Stimulated activated CD4-positive, alpha-beta T cell treated with anti-CD3 and anti-CD28 coated beads, Interleukin-1b, Interleukin-23, amount 100 ng/mL, for 48 hours (primary cell): ENCODE measurements around the gene LARGE2.

ENCODE experiments used
- DNase-seq: peaks from one replicate; pipeline ENCODE4 v3.0.0-alpha.2; 2020

The LARGE2 gene

DNA sequence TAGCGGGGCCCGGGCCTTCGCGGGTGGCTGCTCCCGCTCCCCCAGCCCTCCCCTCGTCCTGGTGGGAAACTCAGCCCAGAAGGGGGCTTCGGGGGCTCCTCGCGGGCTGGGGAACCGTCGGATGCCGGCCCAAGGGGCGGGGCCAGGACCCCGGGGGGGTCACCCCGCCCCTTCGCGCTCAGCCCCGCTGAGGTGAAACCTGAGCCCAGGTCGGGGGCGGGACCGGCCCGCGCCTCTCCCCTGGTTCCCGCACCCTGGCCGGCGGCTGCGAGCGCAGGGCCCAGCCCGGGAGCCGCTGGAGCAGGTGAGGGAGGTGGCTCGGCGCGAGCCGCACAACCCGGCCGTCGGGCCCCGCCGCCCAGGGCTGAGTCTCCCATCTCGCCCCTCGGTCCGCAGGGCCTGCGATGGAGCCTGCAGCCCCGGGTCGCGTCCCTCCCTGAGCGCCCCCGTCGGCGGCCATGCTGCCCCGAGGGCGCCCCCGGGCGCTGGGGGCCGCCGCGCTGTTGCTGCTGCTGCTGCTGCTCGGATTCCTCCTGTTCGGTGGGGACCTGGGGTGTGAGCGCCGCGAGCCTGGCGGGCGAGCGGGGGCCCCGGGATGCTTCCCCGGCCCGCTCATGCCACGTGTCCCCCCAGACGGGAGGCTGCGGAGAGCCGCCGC is at the start of gene LARGE2:
LARGE2 (plus strand) TSS at position 232 of the 658 bp plus-strand sequence; CDS start at position 459, 227 bp downstream.
- no peak for DNase-seq

DNA sequence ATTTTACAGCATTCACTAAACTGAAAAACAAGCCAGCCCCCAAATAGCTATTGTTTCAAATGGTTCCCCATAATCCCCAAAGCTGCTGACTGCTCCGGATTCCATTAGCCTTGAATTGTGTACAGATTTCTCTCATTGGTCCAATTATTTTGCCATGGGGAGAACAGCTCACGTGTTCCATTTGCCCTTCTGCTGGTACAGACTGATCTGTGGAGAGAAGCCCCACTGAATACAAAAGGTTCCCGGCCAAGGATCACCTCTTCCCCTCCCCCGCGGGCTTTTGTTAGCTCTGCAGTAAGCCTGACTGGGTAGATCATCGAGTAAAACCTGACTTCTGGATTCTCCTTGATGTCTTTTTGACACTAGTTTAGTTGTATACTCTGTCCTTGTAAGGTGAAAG is 46.1 kb upstream of the LARGE2 start:
- no peak for DNase-seq

DNA sequence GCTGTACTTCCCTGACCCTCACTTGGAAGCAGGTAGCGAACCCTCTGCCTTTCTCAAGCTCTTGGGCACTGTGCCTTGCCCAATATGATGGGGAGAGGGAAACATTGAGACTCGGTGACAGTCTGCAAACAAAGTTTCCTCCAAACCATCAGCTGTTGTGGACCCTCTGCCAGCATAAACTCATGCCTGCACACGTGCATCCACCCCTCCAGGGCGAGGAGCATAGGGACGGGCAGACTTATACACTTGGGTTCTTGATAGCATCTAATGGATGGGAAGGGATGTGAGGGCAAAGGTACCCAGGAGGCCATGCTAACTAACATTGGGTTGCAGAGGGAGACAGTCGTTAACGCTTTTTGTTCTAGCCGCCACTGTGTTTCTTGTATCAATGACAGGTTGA is 45.2 kb upstream of the LARGE2 start:
- DNase-seq = no peak

DNA sequence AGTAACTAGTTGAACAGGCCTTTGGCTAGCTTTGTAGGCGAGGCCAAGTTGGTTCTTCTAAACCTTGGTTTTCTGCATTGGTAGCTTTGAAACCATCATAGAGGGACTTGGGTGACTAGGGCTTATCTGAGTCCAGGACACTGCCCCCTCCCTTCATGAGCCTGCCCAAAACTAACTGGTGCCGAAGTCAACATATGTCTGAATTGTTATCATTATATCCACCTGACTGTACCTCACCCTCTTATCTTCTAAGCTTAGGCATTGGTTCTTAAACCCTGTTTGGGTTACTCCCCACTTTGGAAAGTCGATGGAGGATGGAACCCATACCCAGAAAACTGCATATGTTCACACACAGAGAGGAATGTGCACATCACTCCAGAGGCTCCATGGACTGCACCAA is 44.6 kb upstream of the LARGE2 start:
- no peak for DNase-seq

DNA sequence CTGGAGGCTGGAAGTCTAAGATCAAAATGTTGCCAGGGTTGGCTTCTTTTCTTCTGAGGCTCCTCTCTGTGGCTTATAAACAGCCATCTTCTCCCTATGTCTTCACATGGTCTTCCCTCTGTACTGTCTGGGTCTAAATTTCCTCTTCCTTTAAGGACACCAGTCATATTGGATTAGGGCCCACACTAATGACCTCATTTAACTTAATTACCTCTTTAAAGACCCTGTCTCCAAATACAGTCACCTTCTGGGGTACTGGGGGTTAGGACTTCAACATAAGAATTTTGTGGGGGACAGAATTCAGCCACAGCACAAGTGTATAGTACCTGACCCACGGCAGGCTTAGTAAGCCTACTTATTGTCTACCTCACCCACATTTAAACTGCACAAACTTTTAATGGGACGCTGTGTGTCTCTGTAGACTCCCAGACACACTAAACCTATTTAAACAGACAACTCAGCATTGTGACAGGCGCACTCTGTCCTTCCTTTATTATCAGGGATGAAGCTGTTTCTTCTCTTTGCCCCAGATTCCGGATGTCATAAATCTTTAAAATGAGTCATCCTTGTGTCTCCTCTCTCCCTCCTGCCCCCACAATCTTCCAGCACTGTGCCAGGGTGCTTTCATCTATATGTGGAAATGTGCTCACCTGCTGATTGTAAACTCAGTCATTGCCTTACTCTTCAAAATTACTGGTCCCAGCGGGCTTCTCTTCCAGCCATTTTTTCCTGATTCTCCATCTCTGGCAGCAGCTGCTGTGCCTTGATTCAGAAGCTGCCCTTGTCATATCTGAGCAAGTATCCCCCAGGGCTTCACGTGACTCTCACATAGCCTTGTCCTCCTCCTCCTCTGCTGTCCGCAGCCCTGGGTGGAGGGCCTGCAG is 42.4 kb upstream of the LARGE2 start:
- no peak for DNase-seq

DNA sequence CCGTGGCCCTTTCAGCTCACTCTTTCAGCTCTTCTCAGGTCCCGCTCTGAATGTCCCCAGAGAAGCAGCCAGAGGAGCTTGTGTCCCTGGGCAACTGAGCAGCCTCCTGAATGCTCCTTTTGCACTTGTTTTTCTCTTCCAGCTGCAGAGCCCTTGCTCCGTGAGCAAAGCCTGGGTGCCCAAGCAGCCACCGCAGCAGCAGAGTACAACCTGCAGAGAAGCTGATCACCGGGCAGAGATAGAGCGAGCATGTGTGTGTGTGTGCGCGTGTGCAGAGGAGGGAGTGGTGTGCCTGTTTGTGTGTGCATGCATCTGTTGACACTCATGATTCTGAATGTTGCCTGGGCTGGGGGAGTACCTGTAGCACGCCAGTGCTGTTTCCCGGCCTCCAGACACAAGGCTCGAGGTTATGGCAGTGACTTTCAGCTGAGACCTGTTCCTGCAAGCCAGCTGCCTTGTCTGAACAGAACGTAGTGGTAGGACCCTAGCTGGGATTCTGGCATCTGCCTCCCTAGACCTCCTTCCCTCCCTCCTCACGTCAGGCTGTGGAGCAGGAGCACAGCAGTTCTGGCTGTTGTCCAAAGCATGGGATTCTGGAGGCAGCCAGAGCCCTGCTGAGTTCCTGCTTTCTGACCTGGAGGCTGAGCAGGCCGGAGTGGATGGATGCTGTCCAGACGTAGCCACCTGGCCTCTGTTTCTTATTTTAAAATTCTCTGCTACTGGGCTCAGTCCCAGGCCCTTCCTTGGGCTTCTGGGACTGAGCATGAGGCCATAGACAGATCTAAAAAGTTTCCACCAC is 41.5 kb upstream of the LARGE2 start:
- no peak for DNase-seq

DNA sequence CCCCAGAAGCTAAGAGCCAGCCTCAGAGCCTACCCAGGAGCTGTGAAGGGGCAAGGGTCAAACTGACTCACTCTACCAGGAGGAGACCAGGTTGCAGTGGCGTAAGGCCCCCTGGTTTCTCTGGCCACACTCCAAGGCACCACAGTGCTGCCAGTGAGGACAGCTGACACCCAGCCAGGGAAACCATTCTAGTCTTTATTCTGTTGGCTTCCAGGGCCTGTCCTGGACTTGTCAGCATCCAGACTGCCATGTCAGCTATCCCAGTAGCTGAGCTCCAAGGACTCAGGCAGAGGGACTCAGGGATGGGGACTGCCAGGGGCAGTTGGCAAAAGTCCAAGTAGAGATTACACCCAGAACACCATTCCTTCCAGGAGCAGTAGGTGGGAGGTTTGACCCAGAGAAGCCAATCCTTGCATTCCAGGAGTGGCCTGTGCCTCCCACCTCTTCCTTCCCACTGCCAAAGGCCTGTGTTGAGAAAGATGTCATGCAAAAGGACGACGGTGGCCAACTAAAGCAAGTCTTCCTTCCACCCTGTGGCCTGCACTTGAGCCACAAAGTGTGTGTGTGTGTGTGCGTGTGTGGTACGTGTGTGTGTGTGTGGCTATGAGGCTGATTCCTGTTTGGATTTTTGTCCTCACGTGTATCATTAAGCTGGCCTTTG is 40.6 kb upstream of the LARGE2 start:
- no peak for DNase-seq

DNA sequence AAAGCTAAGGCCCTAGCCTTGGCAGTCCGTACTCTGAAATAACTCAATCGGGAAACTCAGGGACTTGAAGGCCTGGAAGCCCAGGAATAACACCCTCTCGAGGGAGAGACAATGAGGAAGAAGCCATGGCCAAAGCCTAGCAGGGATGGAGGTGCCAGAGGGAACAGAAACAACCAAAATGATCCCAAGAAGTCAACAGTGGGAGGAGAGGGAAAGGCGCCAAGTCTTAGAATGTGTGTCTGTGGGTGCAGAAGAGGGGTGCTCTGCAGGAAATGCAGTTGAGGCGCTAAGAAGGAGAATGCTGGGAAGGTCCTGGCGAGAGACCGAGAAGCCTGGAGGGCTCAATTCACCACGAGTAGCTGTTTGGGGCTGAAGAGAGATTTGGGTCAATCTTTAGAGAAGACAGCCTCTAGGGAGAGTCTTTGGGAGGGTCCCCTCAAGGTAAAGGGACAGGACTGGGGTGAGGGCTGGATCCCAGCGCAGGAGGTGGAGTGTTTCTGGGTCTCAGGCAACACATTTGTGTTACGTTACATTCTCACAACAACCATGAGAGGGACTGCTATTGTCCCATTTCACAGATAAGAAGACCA is 37.8 kb upstream of the LARGE2 start:
- DNase-seq = no peak

DNA sequence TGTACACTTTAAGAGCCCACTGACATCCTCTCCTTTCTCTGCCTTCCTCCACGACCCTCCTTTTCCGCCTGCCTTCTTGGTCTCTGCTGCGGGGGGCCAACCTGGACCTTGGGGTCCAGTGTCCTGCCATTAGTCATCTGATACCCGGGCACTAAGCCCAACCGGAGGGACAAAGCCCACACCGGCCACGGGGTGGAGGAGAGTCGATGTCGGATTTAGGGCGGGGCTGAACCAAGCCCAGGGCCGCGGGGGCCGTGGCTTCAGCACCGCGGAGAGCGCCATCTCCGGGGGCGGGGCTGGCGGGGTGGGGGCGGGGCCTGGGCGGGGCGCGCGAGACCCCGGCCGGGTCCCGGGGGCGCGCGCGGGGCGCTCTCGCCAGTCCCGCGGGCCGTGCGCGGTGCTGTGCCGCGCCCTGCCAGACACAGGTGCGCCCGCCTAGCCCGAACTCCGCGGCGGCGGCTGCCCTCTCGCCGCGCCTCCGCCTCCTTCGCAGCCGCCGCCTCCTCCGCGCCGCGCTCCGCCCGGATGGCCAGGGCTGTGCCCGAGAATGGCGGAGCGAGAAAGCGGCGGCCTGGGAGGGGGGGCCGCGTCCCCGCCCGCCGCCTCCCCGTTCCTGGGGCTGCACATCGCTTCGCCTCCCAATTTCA is 37.1 kb upstream of the LARGE2 start, which contains the start of gene MAPK8IP1:
MAPK8IP1 (plus strand) TSS at position 378 of the 647 bp plus-strand sequence; CDS start at position 548, 170 bp downstream.
- peak; percentile 28 for DNase-seq

DNA sequence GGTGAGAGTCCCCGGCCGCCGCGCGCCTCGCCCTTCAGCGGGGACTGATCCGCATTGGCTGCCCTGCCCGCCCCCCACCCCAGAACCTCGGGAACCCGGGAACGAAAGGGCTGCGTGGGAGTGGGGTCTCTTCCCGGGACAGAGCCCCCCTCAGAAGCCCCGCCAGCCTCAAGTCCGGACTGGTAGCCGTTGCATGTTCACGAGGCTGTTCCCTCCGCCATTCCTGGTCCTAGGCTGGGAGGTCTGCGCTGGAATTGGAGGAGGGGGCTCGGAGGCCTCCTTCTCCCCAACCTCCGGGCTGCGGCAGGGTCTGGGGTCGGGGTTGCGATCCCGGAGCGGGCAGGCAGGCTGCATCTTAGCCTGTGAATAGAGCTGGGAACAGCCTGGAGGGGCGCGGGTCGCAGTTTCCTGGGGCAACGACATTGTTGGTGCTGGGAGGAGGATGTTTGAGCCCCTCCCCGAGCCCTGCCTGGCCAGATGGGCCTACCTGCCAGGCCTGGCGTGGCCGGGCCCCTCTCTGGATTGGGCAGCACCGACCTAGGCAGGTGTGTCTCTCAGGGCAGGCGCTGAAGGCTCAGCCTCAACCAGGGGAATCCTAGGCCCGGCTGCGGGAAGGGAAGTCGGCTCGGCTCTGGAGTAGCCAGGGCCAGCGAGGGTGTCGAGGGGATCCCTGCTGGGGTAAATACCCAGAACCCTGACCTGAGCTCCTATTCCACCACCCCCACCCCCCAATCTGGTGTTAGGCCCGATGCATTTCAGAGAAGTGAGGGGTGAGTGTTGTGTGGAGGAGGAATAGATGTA is 36.3 kb upstream of the LARGE2 start:
- no peak for DNase-seq

DNA sequence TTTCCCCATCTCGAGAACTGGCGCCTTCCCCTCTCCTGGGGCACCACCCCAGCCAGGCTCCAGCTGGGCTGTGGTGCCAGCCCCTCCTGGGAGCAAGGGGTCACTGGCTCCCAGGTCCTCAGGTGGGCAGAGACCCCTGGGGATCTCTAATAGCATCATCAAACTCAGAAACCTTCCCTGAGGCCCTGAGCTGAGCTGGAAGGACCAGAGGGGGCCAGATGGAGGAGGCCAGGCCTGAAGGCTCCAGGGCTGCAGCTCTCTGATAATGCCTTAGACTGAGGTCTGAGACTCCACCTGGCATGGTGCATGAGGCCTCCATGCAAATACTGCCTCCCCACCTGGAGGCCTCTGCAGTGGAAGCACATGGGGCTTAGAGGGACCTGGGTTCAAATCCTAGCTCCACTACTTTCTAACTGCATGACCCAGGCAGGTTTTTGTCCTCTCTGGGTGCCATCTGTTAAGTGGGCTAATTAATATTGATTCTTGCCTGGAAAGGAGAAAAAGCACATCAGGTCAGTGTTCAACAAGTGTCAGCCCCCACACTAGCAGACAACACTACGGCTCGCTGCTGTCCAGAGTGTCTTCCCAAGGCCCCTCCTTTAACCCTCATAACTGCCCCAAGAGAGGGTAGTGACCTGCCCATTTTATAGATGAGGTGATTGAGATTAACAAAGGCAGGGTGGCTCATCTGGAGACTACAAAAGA is 35.5 kb upstream of the LARGE2 start:
- DNase-seq = no peak

DNA sequence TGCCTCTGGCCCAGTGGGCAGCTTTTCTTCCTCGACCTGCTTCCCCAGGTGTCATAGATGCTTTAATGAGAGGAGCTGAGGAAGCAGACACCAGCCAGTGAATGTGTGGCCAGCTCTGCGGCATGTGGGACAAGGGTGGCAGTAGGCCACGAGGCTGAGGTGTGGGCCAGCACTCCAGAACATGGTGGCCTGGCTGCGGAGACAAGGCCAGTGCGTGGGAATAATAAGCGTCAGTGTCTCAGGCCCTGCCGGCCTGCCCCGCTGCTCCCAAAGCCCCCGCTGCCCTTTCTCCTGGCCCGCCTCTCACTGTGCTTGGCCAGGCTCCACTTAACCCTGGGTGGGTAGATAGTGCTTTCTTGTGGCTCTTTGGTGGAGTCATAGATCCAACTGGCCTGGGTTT is 34.9 kb upstream of the LARGE2 start:
- DNase-seq = no peak

DNA sequence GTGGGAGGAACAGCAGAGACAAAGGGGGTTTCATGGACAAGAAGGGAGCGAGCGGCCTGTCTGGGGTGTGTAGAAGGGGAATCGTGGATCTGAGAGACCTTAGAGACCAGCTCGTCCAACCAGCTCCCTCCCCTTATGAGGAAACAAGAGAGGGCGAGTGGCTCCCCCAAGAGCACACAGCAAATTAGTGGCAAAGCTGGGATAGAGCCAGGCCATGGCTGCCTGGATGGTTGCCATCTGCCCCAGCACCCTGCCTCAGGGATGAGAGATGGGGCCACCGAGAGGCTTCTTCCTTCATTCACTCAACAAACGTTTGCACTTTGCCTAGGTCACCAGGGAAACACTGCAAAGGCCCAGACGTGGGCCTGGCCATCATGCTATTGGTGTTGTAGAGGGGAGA is 32.9 kb upstream of the LARGE2 start:
- DNase-seq = no peak

DNA sequence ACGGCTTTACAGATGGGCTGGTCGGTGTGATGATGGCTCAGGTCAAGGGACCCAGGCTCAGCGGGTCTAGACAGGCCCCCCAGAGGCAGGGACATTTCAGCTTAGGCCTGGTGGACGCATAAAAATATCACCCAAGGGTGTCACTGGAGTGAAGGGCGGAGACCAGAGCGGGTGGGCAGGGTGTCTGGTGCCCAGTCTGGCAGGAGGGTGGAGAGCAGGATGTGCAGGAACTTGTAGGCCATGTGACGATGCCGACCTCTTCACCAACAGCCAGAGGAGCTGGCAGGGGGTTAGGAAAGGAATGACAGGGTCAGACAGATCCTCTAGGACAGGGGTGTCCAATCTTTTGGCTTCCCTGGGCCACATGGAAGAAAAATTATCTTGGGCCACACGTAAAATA is 32.5 kb upstream of the LARGE2 start:
- no peak for DNase-seq

DNA sequence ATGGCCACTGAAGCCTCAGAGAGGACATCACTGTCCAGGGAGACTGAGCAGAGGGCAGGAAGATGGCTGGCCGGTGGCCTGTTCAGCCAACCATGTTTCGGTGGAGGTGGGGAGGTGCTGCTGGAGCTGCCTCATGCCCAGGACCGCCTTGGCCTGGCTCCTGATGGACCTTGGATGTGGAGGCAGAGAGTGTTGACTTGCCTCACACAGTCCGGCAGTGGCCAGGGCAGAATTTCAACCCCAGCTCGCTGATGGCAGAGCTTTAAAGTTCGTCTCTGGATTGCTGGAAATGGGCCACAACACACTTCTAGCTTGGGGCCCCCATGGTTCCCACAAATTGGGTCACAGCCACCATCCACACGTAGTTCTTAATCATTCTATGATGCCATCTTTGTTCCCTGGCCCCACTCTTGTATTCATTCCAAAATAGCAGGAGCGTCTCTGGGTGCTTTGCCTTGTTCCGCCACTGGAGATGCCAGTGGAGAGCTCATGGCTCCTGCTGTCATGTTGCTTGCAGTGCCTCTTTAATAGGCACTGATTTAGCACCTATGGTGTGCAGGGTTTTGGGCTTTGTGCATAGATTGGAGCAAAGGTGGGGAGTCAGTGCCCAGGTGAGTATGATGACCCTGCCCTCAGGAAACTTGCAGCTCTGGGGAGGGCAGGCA is 31.4 kb upstream of the LARGE2 start:
- no peak for DNase-seq

DNA sequence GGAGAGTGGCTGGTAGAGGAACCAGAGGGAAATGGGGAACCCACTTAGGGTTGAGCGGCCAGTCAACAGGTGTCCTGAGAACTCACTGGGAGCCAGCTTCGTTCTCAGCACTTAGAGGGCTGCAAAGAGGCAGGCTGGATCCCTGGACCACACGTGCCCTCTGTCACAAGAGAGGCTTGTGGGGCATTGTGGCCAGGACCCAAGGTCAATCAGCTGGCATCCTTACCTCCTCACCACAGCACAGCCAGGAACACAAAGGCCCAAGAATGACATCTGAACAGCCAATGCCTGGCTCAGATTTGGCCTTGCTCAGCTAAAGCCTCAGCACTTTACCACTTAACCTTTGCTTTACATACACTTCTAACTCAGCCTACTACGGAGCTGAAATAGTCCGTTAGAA is 29.6 kb upstream of the LARGE2 start:
- DNase-seq = no peak

DNA sequence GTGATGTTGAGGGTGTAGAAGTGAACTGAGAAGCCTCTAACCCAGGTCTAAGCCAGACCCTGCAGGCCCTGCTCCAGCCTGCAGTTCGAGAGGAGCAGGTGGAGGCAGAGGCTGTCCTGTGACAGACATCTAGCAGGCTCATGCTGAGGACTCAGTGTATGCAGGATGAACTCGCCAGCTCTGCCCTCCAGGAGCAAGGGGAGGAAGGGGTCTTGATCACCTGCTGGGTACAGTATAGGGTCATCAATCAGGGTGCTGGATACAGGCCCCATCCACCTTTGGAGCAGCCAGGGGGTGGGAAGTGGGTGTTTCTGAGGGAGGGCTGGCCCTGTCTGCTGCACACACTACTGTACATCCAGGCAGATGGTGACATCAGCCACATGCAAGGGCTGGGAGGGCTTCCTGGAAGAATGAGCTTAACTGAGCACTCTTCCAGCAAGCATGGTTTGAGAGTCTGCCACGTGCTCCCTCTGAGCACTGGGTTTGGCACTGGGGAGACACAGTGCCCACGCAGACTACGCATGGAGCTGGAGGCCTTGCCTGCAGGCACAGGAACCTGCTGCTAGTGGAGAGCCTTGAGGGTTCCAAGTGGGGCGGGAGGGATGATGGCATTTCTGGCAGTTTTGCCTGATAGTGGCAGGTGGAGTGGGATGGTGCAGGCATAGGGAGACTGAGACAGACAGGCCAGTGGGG is 27.8 kb upstream of the LARGE2 start:
- DNase-seq = no peak

DNA sequence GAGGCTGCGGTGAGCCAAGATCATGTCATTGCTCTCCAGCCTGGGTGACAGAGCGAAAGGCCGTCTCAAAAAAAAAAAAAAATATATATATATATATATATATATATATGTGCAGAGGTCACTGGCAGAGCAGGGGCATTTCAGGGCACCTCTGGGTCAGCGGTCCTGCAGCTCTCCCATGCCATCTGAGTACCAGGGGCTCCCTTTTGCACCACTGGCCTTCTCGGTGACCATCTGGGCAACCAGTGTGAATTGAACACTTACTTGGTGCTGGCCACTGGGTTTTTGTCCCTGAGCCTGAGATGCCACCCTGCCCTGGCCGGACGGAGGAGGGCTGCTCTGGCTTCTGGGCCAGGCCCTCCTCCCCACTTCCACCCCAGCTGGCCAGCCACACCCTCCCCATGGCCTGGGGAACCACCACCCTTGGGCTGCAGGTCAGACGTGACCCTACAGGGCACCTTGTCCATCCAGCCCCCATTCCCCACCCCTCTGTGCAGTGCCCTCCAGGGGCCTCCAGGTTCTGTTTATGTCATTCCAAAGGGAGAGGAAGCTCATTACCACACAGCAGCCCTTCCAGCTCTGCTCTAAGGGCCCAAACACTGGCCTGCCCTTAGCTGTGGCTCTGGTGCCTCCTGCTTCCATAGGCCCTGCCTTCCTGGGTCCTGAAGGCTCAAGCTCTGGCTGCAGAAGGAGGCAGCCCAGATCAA is 26.8 kb upstream of the LARGE2 start:
- no peak for DNase-seq
